Fibroblast of villous mesenchyme (primary cell): ENCODE measurements around the gene RHBDF1. TPM values are rescaled to one million over a fixed set of nuclear protein-coding genes. Genes with fewer than 3 reads are reported as not detected.
A peak's percentile ranks its signal among the peaks of the same experiment; 100 is the strongest.

Experiments
- DNase-seq: peaks from one replicate; pipeline ENCODE4 v3.0.0-alpha.2; 2010; ENCODE audit warnings: low read depth
- H3K4me3 ChIP-seq: 2 replicates; pipeline ENCODE4 v1.5.1; 2011; ENCODE audit warnings: low read depth, mild to moderate bottlenecking, low read length
- CTCF ChIP-seq: IDR thresholded peaks from 2 replicates; pipeline ENCODE4 v1.5.1; 2012; ENCODE audit warnings: low read depth, mild to moderate bottlenecking, low read length; ENCODE audit not compliant: insufficient read depth
- total RNA-seq: library from RNA; depleted of rRNA; stranded (reverse); fragments of >200 nt; gene quantifications from 2 replicates; pipeline ENCODE4 v1.2.3, GENCODE V29; 2012

RHBDF1 gene
- total RNA-seq, 1 donor: 32.8 TPM

DNA sequence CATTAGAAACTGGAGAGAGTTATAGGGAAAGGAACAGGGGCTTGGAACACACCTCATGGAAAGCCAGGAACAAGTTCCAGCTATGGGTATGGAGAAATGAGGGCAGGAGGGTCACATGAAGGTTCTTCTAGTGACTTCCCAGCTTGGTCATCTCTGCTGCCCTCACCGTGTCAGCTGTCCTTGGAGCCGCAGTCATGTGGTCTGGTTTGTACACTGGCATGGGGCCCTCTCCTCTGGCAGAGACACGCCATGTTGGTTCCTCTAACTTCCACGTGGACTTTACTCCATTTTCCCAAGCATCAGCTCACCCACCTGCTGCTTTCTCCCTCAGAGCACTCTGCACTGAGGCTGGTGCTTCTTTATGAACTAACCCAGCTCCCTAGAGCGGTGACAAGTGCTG, 31.9 kb upstream of the RHBDF1 start:
- no peak overlapping the region for H3K4me3 ChIP-seq
- no peak for DNase-seq
- no peak for TF ChIP-seq CTCF

GRCh38 chr16:102060-102855, 29.8 kb upstream of the RHBDF1 start:
- H3K4me3 ChIP-seq: no peak overlapping the region
- peak; percentile 75 for DNase-seq
- no peak for TF ChIP-seq CTCF

GRCh38 chr16:101586-101985, 29.2 kb upstream of the RHBDF1 start:
- no peak overlapping the region for H3K4me3 ChIP-seq
- no peak for TF ChIP-seq CTCF
- no peak for DNase-seq

DNA sequence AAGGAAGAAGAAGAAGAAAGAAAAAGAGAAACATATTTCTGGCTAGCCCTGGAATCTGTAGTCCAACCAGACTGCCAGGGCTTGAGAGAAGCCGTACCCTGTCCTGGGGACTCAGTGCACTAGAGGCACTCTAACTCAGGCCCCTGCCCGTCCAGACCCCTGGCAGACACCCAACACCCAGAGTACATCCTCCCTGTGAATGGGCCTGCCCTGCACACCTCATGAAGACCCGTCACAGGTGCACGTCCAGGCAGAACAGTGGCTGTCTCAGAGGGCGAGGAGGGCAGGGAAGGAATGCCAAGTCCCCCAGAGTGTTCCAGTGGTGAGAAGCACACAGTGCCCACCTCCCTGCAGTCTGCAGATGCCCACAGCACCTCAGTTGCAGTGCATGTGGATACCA, 28.6 kb upstream of the RHBDF1 start:
- DNase-seq: no peak
- no peak overlapping the region for H3K4me3 ChIP-seq
- TF ChIP-seq CTCF: no peak

DNA sequence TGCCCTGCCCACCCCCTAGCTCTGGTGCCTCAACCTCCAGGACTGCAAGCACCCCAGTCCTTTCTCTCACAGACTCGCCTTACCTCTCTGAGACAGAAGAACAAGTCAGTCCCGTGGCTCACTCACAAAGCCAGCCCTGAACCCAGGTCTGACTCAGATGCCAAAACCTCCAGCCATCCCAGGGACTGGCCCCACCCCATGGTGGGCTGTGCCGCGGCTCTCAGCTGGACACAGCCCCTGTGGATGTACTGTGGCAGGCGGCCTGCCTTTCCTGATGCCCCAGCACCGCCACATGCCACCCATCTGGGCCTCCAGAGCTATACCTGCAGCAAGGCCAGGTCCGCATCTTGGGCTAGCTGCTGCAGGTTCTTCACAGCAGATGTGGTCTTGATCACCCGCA, 25.4 kb upstream of the RHBDF1 start:
- no peak overlapping the region for H3K4me3 ChIP-seq
- no peak for DNase-seq
- TF ChIP-seq CTCF: no peak

DNA sequence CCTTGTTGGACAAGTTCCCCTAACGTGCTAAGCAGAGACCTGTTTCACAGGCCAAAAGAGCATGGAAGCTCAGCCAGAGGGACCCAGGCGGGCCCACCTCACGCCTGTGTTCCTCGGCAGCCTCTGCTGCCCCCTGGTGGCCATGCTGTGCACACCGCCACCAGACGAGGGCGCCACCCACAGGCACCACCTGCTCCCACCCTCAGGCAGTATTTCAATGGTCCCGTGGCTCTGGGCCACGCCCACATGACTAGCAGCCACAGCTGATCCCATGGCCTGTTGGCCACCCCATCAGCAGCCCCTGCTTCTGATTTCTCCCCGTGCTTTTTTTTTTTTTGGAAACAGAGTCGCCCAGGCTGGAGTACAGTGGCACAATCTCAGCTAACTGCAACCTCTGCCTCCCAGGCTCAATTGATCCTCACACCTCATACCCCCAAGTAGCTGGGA, 24.5 kb upstream of the RHBDF1 start:
- DNase-seq: peak; percentile 90
- H3K4me3 ChIP-seq: no peak overlapping the region
- TF ChIP-seq CTCF: peak; percentile 98

GRCh38 chr16:94918-95265, 22.5 kb upstream of the RHBDF1 start:
- TF ChIP-seq CTCF: no peak
- DNase-seq: no peak
- H3K4me3 ChIP-seq: no peak overlapping the region
